Suppressor macrophage treated with lipopolysaccharide for 4 hours (primary cell): ENCODE data around the gene METAP1D.
A peak's percentile ranks its signal among the peaks of the same experiment; 100 is the strongest.
"Not testable (repeated sequence)": the region's sequence is repeated elsewhere in the genome, so short reads cannot be mapped to it uniquely, and the experiment has no call there.

Source experiments
- DNase-seq: peaks from one replicate; pipeline ENCODE4 v3.0.0-alpha.2; 2020

The METAP1D gene

DNA sequence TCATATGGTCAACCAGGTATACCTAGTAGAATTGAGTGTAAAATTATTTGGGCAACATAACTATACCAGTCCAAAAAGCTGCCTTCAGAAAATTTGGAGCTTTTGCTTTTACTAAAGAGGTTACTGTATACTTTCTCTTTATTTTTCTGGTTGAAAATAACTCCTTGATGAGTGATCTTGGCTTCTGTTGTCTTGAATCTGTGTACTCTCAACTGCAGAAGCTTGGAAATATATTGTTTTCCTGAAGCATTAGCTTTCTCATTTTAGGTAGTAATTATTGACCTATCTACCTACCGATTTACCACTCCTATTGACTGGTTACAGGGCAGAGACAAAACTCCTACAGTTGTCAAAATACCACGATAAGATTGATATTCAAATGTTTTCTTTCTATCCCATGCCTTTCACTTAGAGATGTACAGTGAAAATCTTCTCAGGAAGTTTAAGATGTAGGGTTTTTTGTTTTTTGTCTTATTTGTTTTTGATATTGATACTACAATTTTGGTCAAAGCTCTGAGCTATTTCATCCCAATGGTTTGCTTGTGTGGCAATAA is 49.9 kb downstream of the METAP1D start:
- DNase-seq = no peak

DNA sequence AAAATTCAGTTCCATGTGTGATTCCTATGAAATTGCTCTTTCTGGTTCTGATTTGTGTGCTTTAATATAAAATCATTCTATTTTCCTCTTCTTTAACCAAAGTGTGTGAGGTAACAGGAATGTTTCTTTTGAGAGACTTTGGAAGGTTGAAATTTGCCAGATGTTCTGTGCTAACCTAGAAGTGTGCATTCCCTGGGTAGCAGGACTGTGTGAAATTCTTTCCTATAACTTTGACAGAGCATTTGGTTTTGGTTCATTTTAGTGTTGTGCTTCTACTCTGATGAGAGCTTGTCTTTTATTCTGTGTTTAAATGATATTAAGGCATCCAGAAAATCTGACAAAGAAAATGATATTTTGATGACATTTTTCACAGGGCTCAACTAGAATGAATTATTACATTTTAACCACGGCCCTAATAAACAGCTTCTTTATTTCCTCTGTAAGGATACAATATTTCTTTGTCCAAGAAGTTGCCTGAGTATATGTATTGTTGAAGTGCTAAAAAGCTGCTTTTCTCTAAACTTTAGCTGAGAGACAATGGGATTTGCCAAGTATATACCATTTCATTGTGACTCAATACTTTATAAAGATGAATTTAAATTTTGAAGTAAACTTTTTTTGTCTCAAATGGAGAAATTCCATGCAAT is 50.8 kb downstream of the METAP1D start:
- DNase-seq = no peak

DNA sequence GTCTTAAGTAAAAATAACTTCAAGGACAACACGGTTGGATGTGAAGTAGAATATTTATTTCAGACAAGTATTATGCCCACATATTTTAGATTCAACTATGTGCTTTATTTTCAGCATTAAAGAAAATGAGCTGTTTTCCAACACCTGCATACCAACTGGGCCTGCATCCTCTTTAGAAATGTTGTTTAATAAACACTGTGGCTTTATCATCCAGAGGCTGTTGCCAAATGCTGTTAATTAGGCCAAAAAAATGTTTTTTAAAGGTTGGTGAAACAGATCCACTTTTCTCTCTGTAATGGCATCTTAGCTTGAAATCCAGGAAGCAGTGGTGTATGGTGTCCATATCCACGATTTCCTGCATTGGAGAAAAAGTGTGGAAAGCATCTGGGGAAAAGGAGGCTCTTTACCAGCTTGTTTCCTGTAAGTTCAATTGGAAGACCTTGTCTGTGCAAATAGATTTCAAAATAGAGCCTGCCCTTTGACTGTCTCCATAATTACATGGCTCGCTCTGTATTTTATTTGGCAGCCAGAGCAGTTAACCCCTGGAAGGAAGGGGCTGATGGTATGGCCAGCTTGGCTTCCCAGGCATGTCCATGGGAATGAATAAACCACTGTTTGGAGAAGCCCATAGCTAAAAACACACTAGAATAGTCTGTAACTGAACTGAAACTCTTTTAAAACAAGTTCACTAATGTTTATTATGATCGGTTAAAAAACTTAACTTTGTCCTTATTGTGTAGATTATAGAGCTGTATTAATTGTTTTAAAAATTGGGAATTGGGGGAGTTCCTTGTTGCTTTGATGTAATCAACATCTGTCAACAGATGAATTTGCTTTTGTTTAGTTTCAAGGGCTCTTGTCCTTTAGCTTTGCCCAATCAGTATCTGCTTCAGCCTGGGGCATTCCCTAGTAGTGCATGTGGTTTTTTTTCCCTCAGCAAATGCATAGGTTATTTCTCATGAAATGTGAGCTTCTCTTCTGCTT is 52.5 kb downstream of the METAP1D start:
- DNase-seq = no peak

DNA sequence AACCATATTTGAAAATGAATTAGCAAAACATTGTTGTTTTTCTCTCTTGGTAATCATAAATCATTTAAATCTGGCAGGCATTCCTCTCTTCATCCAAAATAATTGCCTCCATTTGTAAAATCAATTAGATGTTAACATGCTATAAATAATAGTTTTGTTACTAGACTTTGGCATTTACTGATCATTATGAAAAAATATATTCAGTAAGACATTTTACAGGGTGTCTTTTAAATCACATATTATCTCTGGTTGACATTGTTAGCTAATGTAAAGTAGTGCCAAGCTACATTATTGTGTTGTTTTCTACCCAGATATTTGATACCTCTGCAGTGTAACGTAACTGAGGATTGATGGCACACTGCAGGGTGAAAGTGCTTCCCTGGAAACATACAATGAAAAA is 53.7 kb downstream of the METAP1D start:
- DNase-seq = no peak

DNA sequence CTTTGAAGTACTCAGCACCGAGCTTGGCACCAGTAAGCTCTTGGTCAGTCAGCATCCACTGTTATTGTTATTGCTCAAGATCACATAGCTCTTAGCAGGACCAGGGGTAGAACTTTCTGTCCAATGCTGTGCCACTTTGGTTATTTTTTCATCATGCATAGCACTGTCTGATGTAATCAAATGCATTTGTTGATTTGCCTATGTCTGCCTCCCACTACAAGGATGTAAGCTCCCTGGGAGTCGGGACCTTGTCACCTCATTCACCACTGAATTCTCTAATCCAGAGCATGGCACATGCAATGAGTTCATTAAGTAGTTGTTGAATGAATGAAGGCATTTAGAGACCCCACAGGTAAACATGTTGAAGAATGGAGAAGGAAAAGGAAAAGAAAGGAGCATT is 56.5 kb downstream of the METAP1D start:
- DNase-seq = no peak

DNA sequence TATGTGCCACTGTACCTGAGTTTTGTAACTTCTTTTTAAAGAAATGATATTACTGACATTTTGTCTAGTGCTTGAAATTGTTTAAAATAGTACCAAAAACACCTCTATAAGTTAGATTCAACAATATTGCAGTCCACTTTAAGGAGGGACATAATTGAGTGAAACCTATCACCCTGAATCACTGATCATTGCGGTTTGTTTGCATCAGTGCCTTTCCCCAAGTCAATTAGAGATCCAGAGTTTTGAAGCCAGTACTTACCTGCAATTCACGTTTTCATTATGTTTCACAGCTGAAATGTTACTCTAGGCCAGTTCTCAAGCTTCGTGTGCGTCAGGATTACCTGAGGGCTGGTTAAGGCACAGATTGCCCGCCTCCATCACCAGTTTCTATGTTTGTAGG is 58.9 kb downstream of the METAP1D start:
- DNase-seq = no peak

DNA sequence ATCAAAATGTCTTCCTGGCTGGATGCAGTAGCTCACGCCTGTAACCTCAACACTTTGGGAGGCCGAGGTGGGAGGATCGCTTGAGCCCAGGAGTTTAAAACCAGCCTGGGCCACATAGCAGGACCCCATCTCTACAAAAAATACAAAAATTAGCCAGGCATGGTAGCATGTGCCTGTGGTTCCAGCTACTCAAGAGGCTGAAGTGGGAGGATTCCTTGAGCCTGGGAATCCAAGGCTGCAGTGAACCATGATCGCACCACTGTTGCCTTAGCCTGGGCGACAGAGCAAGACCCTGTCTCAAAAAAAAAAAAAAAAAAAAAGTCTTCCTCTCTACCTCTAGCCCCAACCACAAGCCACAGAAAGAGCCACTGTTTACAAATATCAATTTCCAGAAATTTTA is 60.4 kb downstream of the METAP1D start:
- not testable (repeated sequence) for DNase-seq

DNA sequence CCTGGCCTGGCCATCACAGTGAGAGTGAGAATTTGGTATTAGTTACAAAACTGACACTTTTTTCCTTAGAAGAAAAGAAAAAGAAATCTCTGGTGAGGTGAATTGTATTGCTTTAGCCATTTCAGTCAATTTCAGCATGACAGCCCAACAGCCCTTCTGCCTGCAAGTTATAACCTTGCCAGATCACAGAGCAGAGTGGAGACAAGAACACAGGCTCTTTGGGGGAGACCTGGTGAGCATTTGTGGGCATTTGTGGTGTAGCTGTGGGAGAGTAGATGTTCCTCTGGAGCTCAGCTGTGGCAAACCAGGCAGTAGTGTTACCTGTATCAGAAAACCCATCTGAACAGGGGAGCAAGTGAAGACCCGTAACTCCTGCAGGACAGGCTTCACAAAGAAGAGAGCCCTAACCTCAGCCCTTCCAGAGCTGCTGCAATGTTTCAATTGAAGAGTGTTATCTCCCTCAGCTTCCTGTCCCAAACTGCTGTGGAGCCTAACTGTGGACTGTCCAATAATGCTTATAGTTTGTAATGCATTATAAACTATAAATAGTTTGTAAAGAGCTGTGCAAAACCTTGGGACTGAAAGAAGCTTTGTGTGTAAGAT is 62.8 kb downstream of the METAP1D start:
- no peak for DNase-seq

DNA sequence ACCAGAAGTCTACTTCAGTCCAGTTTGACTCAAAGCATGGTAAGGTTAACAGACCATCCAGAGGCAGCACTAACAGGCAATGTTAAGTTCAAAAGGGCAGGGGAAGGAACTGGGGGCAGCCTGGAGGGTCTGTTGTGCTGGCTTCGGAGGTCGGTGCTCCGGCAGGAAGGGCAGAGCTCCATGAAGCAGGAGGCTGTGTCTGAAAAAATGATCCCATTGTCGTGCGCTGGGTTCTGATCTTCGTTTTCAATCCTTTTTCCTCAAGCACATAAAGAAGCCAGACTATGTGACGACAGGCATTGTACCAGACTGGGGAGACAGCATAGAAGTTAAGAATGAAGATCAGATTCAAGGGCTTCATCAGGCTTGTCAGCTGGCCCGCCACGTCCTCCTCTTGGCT is 63.7 kb downstream of the METAP1D start:
- DNase-seq = no peak

DNA sequence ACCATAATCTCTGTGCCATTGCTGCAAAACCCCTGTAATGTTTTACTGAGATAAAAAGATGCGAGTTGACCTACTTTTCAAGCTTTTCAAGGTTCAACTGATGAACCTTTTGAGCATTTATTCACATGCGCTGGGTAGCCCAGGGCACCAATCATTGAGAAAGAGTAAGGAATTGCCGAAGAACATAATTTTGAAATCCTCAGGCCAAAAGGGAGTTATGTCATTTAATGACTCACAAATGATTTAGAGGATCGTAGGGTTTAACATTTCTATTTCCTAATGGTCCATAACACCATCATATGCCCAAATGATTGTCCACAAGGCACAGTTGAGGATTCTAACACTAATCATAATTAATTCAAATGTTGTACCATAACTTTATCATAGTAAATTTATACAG is 65.4 kb downstream of the METAP1D start:
- peak; percentile 49 for DNase-seq

DNA sequence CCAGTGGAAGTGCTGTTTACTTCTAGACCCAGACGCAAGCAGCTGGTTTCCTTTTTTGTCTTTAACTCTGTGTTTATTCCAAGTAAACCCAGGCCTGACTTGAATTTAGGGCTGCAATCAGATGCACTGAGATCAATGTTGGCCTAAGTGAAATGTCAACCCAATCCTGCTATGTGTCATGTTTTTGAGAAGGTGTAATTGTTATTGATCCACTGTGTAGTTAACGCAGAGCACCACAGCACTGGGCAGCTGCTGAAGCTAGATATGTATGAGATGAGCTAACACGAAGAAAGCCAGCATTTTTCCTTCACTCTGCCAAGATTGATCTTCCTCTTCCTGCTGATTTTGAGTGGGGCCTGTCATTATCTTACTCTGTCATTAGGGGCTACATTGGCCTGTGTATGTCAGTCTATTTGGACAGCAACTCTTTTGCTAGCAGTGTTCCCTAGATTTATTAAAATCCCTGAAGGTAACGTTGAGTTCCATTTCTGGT is 66.7 kb downstream of the METAP1D start:
- DNase-seq = no peak

DNA sequence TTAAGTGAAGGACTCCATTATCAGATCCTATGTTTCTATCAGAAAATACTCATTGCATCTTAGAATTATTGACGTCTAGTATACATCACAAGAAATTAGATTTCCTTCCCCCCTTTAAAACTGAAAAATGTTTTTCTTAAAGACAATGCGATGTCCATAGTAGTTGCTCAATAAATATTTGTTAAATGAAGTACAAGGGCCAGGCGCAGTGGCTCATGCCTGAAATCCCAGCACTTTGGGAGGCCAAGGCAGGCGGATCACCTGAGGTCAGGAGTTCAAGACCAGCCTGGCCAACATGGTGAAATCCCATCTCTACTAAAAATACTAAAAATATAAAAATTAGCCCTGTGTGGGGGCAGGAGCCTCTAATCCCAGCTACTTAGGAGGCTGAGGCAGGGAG is 68.2 kb downstream of the METAP1D start:
- not testable (repeated sequence) for DNase-seq

DNA sequence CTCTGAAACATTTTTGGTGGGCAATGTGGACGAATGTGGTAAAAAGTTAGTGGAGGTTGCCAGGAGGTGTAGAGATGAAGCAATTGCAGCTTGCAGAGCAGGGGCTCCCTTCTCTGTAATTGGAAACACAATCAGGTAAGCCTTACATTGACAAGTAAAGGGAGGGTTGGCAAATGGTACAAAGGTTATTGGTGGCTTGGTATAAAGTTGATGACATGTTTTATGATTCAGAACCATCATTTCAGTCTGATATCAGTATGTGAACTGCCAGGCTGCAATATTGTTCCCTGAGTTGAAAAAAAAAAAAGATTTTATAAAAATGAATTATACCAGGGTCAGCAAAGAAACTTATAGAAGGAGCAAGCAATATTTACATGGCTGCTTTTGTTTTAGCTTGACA is 71.2 kb downstream of the METAP1D start:
- no peak for DNase-seq

DNA sequence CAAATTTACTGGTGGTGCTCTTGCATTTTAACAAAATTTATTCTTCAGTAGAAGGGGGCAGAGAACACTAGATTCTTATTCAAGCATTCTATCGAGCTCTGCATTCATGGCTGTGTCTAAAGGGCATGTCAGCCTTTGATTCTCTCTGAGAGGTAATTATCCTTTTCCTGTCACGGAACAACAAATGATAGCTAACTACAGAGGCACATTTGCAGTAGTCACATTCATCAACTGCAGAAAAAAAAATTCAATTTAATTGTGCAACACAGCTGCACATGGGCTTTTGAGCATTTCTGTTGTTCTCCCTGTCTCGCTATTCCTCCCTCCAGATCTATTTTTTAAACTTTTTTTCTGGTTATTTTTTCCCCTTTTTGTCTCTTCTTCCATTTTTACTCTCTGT is 72.5 kb downstream of the METAP1D start:
- DNase-seq = no peak

DNA sequence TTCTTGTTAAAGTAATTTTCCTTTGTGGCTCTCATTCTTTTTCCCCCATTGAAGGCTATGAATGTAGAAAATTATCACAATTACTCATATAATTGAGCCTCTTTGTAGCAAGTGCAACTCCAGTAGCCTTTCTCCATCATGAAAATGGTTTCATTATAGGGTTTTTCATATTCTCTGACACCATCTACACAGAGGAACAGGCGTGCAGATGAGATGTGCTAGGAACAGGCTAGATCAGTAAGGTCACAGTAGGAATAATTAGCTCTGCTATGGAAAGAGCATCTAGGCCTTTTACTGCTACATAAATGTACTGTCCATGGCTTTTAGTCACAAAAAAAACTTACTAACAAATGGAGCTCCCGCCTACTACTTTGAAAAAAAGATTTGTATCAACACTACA is 73.0 kb downstream of the METAP1D start:
- no peak for DNase-seq

DNA sequence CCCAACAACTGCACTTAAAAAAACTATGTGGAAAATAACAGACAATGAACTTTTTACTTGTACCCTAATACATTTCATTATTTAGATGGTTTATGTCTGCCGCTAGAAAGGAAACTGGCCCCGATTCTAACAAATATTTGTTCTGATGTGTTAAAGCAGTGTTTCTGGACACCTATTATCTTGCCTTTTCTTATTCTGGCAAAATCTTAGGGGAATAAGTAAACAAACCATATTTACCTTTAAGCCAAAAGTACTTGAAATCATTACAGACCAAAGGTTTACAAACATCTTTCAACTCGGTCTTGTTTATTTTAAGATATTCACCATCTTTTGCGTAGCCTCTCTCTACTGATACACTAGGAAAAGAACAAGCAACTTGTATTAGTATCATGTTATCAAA is 73.8 kb downstream of the METAP1D start:
- no peak for DNase-seq

DNA sequence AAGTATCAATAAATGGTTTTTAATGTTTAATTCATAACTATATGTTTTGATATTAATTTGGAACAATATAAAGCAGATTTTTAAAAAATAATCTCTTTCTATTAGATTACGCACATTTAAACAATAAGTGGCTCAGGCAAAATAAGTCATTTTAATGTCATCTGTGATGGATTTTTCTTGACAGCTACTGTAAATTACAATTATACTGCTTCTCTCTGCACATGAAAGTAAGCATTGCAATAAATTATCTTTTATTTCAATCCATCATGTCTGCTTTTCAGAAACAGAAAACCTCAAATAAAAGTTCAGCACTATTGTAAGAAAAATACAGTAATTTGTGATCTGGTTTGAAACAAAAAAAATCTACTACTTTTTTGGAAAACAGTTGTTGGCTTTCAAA is 74.5 kb downstream of the METAP1D start:
- no peak for DNase-seq

DNA sequence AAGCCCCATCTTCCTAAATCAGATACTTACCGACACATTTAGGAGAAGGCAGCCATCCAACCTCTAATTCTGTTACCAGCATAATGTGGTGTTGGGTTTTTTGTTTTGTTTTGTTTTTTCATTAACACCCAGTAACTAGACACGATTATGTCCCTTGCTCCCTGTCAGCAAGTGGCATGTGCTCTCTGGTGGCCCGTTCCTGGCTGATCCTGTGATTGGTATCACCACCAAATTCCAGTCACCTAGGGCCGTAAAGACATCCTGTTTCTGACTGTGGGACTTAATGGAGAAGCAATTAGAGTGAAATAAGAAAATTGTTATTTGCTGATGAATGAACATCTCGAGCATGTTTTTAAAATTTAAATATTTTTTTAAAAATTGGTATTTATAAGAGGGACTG is 79.7 kb downstream of the METAP1D start:
- no peak for DNase-seq

DNA sequence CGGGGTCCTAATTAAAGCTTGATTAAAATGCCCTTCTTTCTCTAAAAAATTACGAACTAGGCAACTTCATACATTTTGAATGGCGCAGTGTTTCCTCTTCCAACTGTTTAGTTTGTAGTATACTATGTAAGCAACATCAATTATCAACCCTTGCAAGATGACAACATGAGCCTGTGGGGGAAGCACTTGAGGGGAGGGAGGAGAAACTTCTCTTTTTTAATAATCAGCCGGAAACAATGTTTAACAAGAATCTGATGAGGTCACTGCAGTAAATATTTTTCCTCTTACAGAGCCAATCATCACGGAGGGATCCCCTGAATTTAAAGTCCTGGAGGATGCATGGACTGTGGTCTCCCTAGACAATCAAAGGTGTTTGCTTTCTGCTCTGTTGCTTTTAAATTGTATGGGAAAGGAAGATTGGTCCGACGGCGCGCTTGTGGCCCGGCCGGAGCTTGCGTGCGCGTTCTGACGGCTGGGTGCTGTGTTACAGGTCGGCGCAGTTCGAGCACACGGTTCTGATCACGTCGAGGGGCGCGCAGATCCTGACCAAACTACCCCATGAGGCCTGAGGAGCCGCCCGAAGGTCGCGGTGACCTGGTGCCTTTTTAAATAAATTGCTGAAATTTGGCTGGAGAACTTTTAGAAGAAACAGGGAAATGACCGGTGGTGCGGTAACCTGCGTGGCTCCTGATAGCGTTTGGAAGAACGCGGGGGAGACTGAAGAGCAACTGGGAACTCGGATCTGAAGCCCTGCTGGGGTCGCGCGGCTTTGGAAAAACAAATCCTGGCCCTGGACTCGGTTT is 80.3 kb downstream of the METAP1D start:
- DNase-seq = peak; percentile 70

DNA sequence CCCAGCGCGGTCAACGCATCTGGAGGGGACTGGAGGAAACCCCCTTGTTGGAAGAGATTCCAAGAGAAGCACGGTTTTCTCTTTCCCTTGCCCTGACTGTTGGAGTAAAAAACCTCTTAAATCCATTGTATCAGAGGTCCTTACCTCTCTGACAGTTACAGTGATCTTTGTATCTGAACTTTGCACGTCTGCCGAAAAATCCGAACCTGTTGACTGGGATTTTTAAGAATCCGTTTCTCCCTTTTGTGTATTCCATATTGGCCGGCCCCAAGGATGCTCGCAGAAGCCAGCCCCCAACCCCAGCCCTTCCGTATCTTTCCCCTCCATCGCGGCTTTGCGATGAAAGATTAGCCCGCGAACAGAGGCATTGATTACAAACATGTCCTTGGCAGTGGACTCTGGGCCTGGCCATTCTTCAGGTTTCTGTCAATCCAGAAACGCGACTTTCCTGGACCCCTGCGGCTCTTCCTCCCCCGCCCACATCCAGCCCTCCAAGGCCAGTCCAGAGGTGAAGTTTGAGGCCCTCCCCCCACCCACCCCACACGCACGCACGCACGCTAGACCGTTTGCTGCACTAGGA is 81.0 kb downstream of the METAP1D start:
- DNase-seq = no peak

DNA sequence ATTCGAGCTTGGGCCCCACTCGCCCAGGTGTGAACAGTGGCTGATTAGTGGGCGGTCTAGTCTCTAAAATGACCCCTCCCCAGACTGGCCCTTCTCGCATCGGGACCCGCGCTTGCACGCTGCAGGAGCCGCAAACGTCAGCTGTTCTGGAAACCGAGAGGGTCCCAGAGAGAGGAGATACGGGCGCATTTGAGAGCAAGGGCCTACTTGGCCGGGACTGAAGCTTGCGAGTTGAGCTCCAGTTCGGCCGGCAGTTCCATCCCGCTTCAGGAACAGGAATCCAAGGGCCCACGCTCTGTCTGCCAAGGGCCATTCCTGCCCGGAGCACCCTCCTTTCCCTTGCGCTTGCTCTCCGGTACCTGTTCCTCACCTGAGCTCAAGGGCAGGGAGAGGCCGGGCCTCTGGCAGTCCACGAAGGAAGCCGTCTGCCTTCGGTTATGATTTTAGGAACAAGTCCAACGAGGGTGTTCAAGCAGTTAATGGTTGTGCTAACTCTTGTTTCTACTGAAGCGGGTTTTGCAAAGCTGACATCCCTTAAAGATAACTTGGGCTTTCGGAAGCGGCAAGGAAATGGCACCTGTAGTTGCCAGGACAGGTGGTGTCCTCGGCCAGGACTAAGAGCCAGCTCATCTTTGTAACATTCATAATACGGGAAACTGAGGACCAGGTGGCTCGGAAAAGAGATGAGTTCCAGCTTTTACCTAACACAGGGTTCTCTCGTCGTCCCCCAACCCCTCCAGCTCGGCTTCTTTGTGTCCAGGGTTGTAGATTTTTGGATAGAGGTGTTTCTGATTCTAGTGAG is 81.7 kb downstream of the METAP1D start:
- no peak for DNase-seq
